Sigmoid colon (tissue), 3 donors: ENCODE results near the gene AHNAK2.

ENCODE experiments used
- POLR2A ChIP-seq, 2 donors: fragments of 450-650 bp; IDR thresholded peaks; one replicate each; pipeline ENCODE4 v1.6.1; 2016; ENCODE audit warnings: antibody characterized with exemption in 2 of 2, mild to moderate bottlenecking in 2 of 2, moderate library complexity in 2 of 2
- TF ChIP-seq, protein P1 (sequence below), 4 experiments: fragments of 450-650 bp in 3 of 4; fragments of 200-600 bp in 1 of 4; IDR thresholded peaks; one replicate each; pipeline ENCODE4 v1.5.1; 2016 to 2019; ENCODE audit warnings: antibody characterized with exemption in 4 of 4, mild to moderate bottlenecking in 3 of 4, moderate library complexity in 2 of 4

DNA sequence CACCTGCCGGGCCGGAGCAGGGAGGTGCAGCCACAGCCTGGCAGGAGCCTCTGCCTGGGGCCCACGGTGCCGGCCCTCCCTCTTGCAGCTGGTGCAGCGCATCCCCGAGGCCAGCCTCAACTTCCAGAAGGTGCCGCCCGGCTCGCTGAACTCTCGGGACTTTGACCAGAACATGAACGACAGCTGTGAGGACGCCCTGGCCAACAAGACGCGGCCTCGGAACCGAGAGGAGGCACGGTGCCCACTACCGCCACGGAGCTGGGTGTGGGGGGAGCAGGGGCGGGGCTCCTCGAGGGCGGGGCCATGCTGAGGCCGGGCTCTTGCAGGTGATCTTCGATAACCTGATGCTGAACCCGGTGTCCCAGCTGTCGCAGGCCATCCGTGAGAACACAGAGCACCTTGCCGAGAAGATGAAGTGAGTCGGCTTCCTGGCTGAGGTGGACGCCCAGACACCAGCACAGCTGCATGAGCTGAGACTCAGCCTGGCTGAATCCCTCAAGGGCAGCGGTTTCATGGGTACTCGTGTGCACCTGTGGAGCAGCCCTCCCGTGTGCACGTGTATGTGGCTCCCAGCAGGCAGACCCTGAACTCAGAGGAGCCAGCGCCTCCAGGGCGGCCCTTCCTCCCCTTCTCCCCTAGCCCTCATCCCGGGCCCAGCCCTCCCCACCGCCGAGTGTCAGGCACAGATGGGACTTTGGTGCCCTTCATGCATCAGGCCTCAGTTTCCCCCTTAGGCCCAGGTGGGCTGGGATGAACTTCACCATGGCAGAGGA is 84.6 kb downstream of the AHNAK2 start:
- TF ChIP-seq POLR2A (IDR thresholded peaks at IDR 0.05): no peak
- TF ChIP-seq, protein P1, sequence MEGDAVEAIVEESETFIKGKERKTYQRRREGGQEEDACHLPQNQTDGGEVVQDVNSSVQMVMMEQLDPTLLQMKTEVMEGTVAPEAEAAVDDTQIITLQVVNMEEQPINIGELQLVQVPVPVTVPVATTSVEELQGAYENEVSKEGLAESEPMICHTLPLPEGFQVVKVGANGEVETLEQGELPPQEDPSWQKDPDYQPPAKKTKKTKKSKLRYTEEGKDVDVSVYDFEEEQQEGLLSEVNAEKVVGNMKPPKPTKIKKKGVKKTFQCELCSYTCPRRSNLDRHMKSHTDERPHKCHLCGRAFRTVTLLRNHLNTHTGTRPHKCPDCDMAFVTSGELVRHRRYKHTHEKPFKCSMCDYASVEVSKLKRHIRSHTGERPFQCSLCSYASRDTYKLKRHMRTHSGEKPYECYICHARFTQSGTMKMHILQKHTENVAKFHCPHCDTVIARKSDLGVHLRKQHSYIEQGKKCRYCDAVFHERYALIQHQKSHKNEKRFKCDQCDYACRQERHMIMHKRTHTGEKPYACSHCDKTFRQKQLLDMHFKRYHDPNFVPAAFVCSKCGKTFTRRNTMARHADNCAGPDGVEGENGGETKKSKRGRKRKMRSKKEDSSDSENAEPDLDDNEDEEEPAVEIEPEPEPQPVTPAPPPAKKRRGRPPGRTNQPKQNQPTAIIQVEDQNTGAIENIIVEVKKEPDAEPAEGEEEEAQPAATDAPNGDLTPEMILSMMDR (IDR thresholded peaks at IDR 0.05): no peak
